Activated CD8-positive, alpha-beta T cell treated with anti-CD3 and anti-CD28 coated beads for 36 hours (primary cell): ENCODE measurements around the gene CEP164. TPM values are rescaled to one million over a fixed set of nuclear protein-coding genes. Genes with fewer than 3 reads are reported as not detected.

Source experiments
- ATAC-seq: fragments of 200-7000 bp; cut with Tn5 transposase; one replicate; pipeline ENCODE4 v1.10.0; 2021; ENCODE audit warnings: mild to moderate bottlenecking, moderate library complexity
- CTCF ChIA-PET: fragments of 350-600 bp; sonication (Branson Sonifier 250); formaldehyde crosslinking; loops from one replicate; lab custom pipeline; 2021; ENCODE audit warnings: antibody characterized with exemption; lab: Charles Lee
- POLR2A ChIA-PET: fragments of 350-600 bp; sonication (Branson Sonifier 250); formaldehyde crosslinking; loops from one replicate; lab custom pipeline; 2021; ENCODE audit warnings: antibody characterized with exemption; lab: Charles Lee
- DNase-seq: peaks from one replicate; pipeline ENCODE4 v3.0.0-alpha.2; 2020
- H3K27ac Mint-ChIP-seq: one replicate; pipeline ENCODE4 v1.8.0; 2021; ENCODE audit warnings: mild to moderate bottlenecking, mixed read lengths
- H3K27me3 Mint-ChIP-seq: one replicate; pipeline ENCODE4 v1.8.0; 2021; ENCODE audit warnings: mixed read lengths
- H3K36me3 Mint-ChIP-seq: one replicate; pipeline ENCODE4 v1.8.0; 2021; ENCODE audit warnings: low read depth, mixed read lengths
- H3K4me1 Mint-ChIP-seq: one replicate; pipeline ENCODE4 v1.8.0; 2021; ENCODE audit warnings: low read depth, mixed read lengths
- H3K4me3 Mint-ChIP-seq: one replicate; pipeline ENCODE4 v1.8.0; 2021; ENCODE audit warnings: mild to moderate bottlenecking, moderate library complexity, mixed read lengths
- H3K9me3 Mint-ChIP-seq: one replicate; pipeline ENCODE4 v1.8.0; 2021; ENCODE audit warnings: mixed read lengths
- intact Hi-C: fragments of 100-400 bp; cut with micrococcal nuclease; formaldehyde crosslinking; loops from one replicate; pipeline ENCODE4 v1.10.0; 2022
- total RNA-seq, 2 experiments: library from RNA; stranded (reverse); gene quantifications; one replicate each; pipeline ENCODE4 v1.2.3, GENCODE V29; 2021
- TF ChIP-seq, protein P1 (sequence below): fragments of 200-600 bp; IDR thresholded peaks from one replicate; pipeline ENCODE4 v1.8.0; 2022; ENCODE audit warnings: antibody characterized with exemption, mild to moderate bottlenecking

Gene CEP164
- total RNA-seq, 2 experiments from 2014 or later: 24.0 to 25.5 TPM

DNA sequence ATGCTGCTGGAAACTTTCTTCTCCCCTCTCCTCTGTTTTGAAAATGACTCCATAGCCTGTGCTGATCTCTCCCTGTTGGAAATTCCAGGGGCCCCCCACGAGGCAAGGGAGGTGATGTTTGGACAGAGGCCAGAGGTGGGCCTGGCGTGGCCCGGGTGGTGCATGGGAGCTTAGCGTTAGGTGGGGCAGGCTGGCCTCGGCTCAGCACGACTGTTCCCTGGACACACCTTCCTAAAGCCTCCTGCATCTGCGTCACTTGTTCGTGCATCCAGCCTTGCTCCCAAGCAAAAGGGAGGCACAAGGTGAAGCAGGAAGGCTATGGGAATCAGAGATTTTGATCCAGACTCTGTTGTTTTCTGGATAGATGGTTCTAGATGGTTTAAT lies 135.2 kb downstream of the CEP164 start:
- Mint-ChIP-seq H3K9me3 (no peaks in the 10 kb centered on the region), H3K4me3 (no peak overlapping the region), H3K27ac (no peak overlapping the region), H3K27me3 (no peaks in the 10 kb centered on the region), H3K4me1 (peaks cover 5% of the 10 kb centered on the region), H3K36me3 (no peaks in the 10 kb centered on the region)
- TF ChIP-seq, protein P1, sequence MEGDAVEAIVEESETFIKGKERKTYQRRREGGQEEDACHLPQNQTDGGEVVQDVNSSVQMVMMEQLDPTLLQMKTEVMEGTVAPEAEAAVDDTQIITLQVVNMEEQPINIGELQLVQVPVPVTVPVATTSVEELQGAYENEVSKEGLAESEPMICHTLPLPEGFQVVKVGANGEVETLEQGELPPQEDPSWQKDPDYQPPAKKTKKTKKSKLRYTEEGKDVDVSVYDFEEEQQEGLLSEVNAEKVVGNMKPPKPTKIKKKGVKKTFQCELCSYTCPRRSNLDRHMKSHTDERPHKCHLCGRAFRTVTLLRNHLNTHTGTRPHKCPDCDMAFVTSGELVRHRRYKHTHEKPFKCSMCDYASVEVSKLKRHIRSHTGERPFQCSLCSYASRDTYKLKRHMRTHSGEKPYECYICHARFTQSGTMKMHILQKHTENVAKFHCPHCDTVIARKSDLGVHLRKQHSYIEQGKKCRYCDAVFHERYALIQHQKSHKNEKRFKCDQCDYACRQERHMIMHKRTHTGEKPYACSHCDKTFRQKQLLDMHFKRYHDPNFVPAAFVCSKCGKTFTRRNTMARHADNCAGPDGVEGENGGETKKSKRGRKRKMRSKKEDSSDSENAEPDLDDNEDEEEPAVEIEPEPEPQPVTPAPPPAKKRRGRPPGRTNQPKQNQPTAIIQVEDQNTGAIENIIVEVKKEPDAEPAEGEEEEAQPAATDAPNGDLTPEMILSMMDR: no peak
- ATAC-seq (no peak), DNase-seq (no peak)
- ChIA-PET POLR2A (no interaction called here), CTCF (interaction anchor here (1.4 kb wide), 1 partner anchor 37 kb away, joined by 5 read pairs; no protein-coding TSS in a partner anchor)
- intact Hi-C loops: no loop called here

Other genes starting within 250 kb of the CEP164 start
- 10 to 100 TPM; 18.7 to 24.1 TPM for gene SIK3, start 229.4 kb upstream of the CEP164 start, total RNA-seq
- gene PAFAH1B2, start 183.6 kb upstream of the CEP164 start, total RNA-seq: 10 to 100 TPM; 50.0 to 50.2 TPM
- gene SIDT2, start 149.1 kb upstream of the CEP164 start, total RNA-seq: 10 to 100 TPM; 16.6 to 17.3 TPM
- gene TAGLN, start 128.5 kb upstream of the CEP164 start, total RNA-seq: 1 to 10 TPM; 2.0 to 2.5 TPM
- 100 to 1,000 TPM in 1 of 2 experiments, 10 to 100 TPM in 1; 98.8 to 107 TPM for gene PCSK7, start 95.8 kb upstream of the CEP164 start, total RNA-seq
- 10 to 100 TPM; 14.7 to 18.3 TPM for gene RNF214, start 95.2 kb upstream of the CEP164 start, total RNA-seq
- gene BACE1-AS, start 36.5 kb upstream of the CEP164 start, total RNA-seq: 1 to 10 TPM; 3.2 to 4.0 TPM
- 1 to 10 TPM in 1 of 2 experiments, under 1 TPM in 1; 0.97 to 1.5 TPM for gene BACE1, start 11.6 kb upstream of the CEP164 start, total RNA-seq